IPS-15b (cell line): ENCODE data around the gene NUDT3.
"Not testable (repeated sequence)": the region's sequence is repeated elsewhere in the genome, so short reads cannot be mapped to it uniquely, and the experiment has no call there.

ENCODE experiments used
- H3K27me3 ChIP-seq: one replicate; pipeline ENCODE4 v1.6.1; 2013; ENCODE audit warnings: low read length; ENCODE audit not compliant: control insufficient read depth, insufficient read depth
- H3K36me3 ChIP-seq: one replicate; pipeline ENCODE4 v1.6.1; 2013; ENCODE audit warnings: low read length; ENCODE audit not compliant: control insufficient read depth, insufficient read depth
- H3K4me1 ChIP-seq: one replicate; pipeline ENCODE4 v1.6.1; 2013; ENCODE audit warnings: mild to moderate bottlenecking, low read length; ENCODE audit not compliant: control insufficient read depth, insufficient read depth
- H3K4me3 ChIP-seq: one replicate; pipeline ENCODE4 v1.5.1; 2013; ENCODE audit warnings: low read depth, low read length
- H3K9ac ChIP-seq: one replicate; pipeline ENCODE4 v1.6.1; 2013; ENCODE audit warnings: low read depth, mild to moderate bottlenecking, low read length
- H3K9me3 ChIP-seq: one replicate; pipeline ENCODE4 v1.6.1; 2013; ENCODE audit warnings: mild to moderate bottlenecking, low read length; ENCODE audit not compliant: control insufficient read depth, insufficient read depth

The NUDT3 gene

GRCh38 chr6:34334796-34335416 is 57.6 kb downstream of the NUDT3 start:
- H3K9me3 ChIP-seq: no peaks in the 10 kb centered on the region
- H3K9ac ChIP-seq: no peak overlapping the region
- no peaks in the 10 kb centered on the region for H3K27me3 ChIP-seq
- H3K4me3 ChIP-seq: no peak overlapping the region
- peaks cover 2% of the 10 kb centered on the region for H3K36me3 ChIP-seq
- H3K4me1 ChIP-seq: peaks cover 4% of the 10 kb centered on the region

- H3K9ac ChIP-seq: no peak overlapping the region
- H3K4me3 ChIP-seq: no peak overlapping the region
- peaks cover 4% of the 10 kb centered on the region for H3K4me1 ChIP-seq
- H3K36me3 ChIP-seq: peaks cover 2% of the 10 kb centered on the region
- H3K9me3 ChIP-seq: no peaks in the 10 kb centered on the region
- no peaks in the 10 kb centered on the region for H3K27me3 ChIP-seq
These were observed 58.6 kb downstream of the NUDT3 start for GRCh38 chr6:34333858-34334257.

GRCh38 chr6:34332251-34333198 is 59.9 kb downstream of the NUDT3 start:
- Histone ChIP-seq H3K4me1 (peaks cover 4% of the 10 kb centered on the region), H3K27me3 (no peaks in the 10 kb centered on the region), H3K4me3 (no peak overlapping the region), H3K9ac (no peak overlapping the region), H3K36me3 (peaks cover 2% of the 10 kb centered on the region), H3K9me3 (no peaks in the 10 kb centered on the region)

GRCh38 chr6:34331371-34332050 is 61.0 kb downstream of the NUDT3 start:
- peaks cover 2% of the 10 kb centered on the region for H3K36me3 ChIP-seq
- no peaks in the 10 kb centered on the region for H3K9me3 ChIP-seq
- H3K4me3 ChIP-seq: no peak overlapping the region
- H3K4me1 ChIP-seq: peaks cover 4% of the 10 kb centered on the region
- H3K27me3 ChIP-seq: no peaks in the 10 kb centered on the region
- no peak overlapping the region for H3K9ac ChIP-seq

GRCh38 chr6:34329814-34330213 is 62.7 kb downstream of the NUDT3 start:
- H3K9ac ChIP-seq, H3K36me3 ChIP-seq, H3K9me3 ChIP-seq, H3K4me1 ChIP-seq, H3K4me3 ChIP-seq, H3K27me3 ChIP-seq: not testable (repeated sequence)

GRCh38 chr6:34328969-34329368 is 63.5 kb downstream of the NUDT3 start:
- Histone ChIP-seq H3K4me3 (no peak overlapping the region), H3K9ac (no peak overlapping the region), H3K36me3 (peaks cover 2% of the 10 kb centered on the region), H3K4me1 (peaks cover 4% of the 10 kb centered on the region), H3K27me3 (no peaks in the 10 kb centered on the region), H3K9me3 (no peaks in the 10 kb centered on the region)

- H3K27me3 ChIP-seq, H3K9me3 ChIP-seq, H3K4me3 ChIP-seq, H3K9ac ChIP-seq, H3K4me1 ChIP-seq, H3K36me3 ChIP-seq: not testable (repeated sequence)
These were observed 64.9 kb downstream of the NUDT3 start for GRCh38 chr6:34327313-34328205.

GRCh38 chr6:34325633-34326032 is 66.8 kb downstream of the NUDT3 start:
- no peaks in the 10 kb centered on the region for H3K9me3 ChIP-seq
- H3K27me3 ChIP-seq: no peaks in the 10 kb centered on the region
- no peak overlapping the region for H3K9ac ChIP-seq
- no peak overlapping the region for H3K4me3 ChIP-seq
- no peaks in the 10 kb centered on the region for H3K4me1 ChIP-seq
- H3K36me3 ChIP-seq: peaks cover 2% of the 10 kb centered on the region

- Histone ChIP-seq H3K9ac (no peak overlapping the region), H3K4me3 (no peak overlapping the region), H3K4me1 (no peaks in the 10 kb centered on the region), H3K27me3 (no peaks in the 10 kb centered on the region), H3K9me3 (no peaks in the 10 kb centered on the region), H3K36me3 (no peaks in the 10 kb centered on the region)
These were observed 67.6 kb downstream of the NUDT3 start for GRCh38 chr6:34324738-34325444.

GRCh38 chr6:34324221-34324620 is 68.2 kb downstream of the NUDT3 start:
- not testable (repeated sequence) for H3K9ac ChIP-seq, H3K9me3 ChIP-seq, H3K4me3 ChIP-seq

GRCh38 chr6:34323300-34323699 is 69.2 kb downstream of the NUDT3 start:
- H3K9me3 ChIP-seq: no peaks in the 10 kb centered on the region
- no peaks in the 10 kb centered on the region for H3K27me3 ChIP-seq
- H3K4me3 ChIP-seq: no peak overlapping the region
- H3K4me1 ChIP-seq: no peaks in the 10 kb centered on the region
- H3K9ac ChIP-seq: no peak overlapping the region
- H3K36me3 ChIP-seq: no peaks in the 10 kb centered on the region

More at GRCh38 chr6:34324221-34324620, 68.2 kb downstream of the NUDT3 start:
- H3K27me3 ChIP-seq, H3K4me1 ChIP-seq, H3K36me3 ChIP-seq: not testable (repeated sequence)
